ENCODE measurements around the gene ACSF2. TPM values are rescaled to one million over a fixed set of nuclear protein-coding genes. Genes with fewer than 3 reads are reported as not detected.

The ACSF2 gene
- total and polyA plus RNA-seq, 2 of the 13 experiments (the other 11 are each of a cell fraction or from before 2014, with no cell fraction given) = 87.3 to 109 TPM

- no peak for FAIRE-seq
- Histone ChIP-seq H3K4me1 (ENCODE audit: insufficient read depth, low read length) (peaks cover 52% of the 10 kb centered on the region), H3K27me3 (ENCODE audit: control insufficient read depth in 1 of 2, insufficient read depth in 2 of 2, low read length in 2 of 2) (peaks cover 0 to 4% of the 10 kb centered on the region in 2 experiments; a peak in 4 of 5 replicates), H3K9ac (ENCODE audit: insufficient read depth, low read depth, low read length) (no peak overlapping the region), H2AFZ (ENCODE audit: low read length) (no peak overlapping the region), H3K9me3 (ENCODE audit: low read length) (no peaks in the 10 kb centered on the region), H3K27ac (ENCODE audit: extremely low read length, insufficient read depth, low read length) (no peak overlapping the region), H3K36me3 (replicated peaks in 1 of 2; ENCODE audit: control insufficient read depth in 1 of 2, insufficient read depth in 2 of 2, low read length in 2 of 2) (no peaks in the 10 kb centered on the region), H3K4me2 (ENCODE audit: low read depth, low read length) (peak overlapping the region; percentile 58), H3K4me3 (replicated peaks in 1 of 3; ENCODE audit: insufficient read depth in 1 of 3, low read depth in 2 of 3, low read length in 3 of 3) (peak overlapping the region in 1 of 3 experiments; percentile 40; a peak in 2 of 6 replicates), H3K79me2 (ENCODE audit: insufficient read depth, low read length) (no peaks in the 10 kb centered on the region), H4K20me1 (ENCODE audit: insufficient read depth, low read length) (no peaks in the 10 kb centered on the region)
- TF ChIP-seq CENPT (CRISPR knock-in tag; IDR thresholded peaks at IDR 0.05; ENCODE audit: low read depth) = no peak
- 0 out of 2 replicates have a peak, but pooled peaks have one; percentile 30 for TF ChIP-seq ZMYM2 (CRISPR knock-in tag; IDR thresholded peaks at IDR 0.05)
- TF ChIP-seq, protein P1, sequence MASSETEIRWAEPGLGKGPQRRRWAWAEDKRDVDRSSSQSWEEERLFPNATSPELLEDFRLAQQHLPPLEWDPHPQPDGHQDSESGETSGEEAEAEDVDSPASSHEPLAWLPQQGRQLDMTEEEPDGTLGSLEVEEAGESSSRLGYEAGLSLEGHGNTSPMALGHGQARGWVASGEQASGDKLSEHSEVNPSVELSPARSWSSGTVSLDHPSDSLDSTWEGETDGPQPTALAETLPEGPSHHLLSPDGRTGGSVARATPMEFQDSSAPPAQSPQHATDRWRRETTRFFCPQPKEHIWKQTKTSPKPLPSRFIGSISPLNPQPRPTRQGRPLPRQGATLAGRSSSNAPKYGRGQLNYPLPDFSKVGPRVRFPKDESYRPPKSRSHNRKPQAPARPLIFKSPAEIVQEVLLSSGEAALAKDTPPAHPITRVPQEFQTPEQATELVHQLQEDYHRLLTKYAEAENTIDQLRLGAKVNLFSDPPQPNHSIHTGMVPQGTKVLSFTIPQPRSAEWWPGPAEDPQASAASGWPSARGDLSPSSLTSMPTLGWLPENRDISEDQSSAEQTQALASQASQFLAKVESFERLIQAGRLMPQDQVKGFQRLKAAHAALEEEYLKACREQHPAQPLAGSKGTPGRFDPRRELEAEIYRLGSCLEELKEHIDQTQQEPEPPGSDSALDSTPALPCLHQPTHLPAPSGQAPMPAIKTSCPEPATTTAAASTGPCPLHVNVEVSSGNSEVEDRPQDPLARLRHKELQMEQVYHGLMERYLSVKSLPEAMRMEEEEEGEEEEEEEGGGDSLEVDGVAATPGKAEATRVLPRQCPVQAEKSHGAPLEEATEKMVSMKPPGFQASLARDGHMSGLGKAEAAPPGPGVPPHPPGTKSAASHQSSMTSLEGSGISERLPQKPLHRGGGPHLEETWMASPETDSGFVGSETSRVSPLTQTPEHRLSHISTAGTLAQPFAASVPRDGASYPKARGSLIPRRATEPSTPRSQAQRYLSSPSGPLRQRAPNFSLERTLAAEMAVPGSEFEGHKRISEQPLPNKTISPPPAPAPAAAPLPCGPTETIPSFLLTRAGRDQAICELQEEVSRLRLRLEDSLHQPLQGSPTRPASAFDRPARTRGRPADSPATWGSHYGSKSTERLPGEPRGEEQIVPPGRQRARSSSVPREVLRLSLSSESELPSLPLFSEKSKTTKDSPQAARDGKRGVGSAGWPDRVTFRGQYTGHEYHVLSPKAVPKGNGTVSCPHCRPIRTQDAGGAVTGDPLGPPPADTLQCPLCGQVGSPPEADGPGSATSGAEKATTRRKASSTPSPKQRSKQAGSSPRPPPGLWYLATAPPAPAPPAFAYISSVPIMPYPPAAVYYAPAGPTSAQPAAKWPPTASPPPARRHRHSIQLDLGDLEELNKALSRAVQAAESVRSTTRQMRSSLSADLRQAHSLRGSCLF (CRISPR knock-in tag; IDR thresholded peaks at IDR 0.05; ENCODE audit: borderline replicate concordance) = no peak
- no peak for TF ChIP-seq RAD51 (IDR thresholded peaks at IDR 0.05; ENCODE audit: borderline replicate concordance)
- 0 out of 2 replicates have a peak, but pooled peaks have one; percentile 11 for TF ChIP-seq TBX2 (CRISPR knock-in tag; IDR thresholded peaks at IDR 0.05; ENCODE audit: borderline replicate concordance)
- TF ChIP-seq KDM1A (CRISPR knock-in tag; IDR thresholded peaks at IDR 0.05) = peak; percentile 53; the same call in 1 of the 2 replicates
- peak; percentile 92 for TF ChIP-seq ZNF629 (CRISPR knock-in tag; conservative IDR thresholded peaks at IDR 0.05)
- TF ChIP-seq HNF4A (CRISPR knock-in tag; IDR thresholded peaks at IDR 0.05) = peak; percentile 75
- in situ Hi-C loops (cut with HindIII; ENCODE audit: extremely low pct_ligation_motif_present, low pct_unique_long_range_greater_than_20kb) (no loop called here), intact Hi-C loops (cut with micrococcal nuclease; ENCODE audit: unreplicated experiment) (no loop called here)
- no peak for DNase-seq (ENCODE audit: low spot score)
- 28% methylated on average over 7 of the region's 7 CpGs for WGBS (ENCODE audit: low lambda C conversion rate)
- ChIA-PET CTCF (ENCODE audit: low intra/inter-chr PET ratio, low total read pairs) (no interaction called here), POLR2A (interaction anchor here (0.9 to 3.4 kb wide), 4 partner anchors 13 to 178 kb away, joined by 3 to 13 read pairs (median 8); no protein-coding TSS in a partner anchor)
- ATAC-seq = no peak
- no TSS peak for BruUV-seq (replicated peaks)
Measured at GRCh38 chr17:50506298-50506697, 80.3 kb downstream of the ACSF2 start.

All from HepG2 (cell line).